GM18861 (cell line): ENCODE data around the gene TFAP2B.

Experiments used
- ATAC-seq: cut with Tn5 transposase; IDR thresholded peaks from one replicate; pipeline ENCODE4 v1.9.1; 2021; ENCODE audit not compliant: unreplicated experiment

The TFAP2B gene

GRCh38 chr6:50824552-50824951 is 5.9 kb downstream of the TFAP2B start:
- ATAC-seq = no peak

GRCh38 chr6:50825375-50826036 is 6.8 kb downstream of the TFAP2B start:
- no peak for ATAC-seq

- ATAC-seq = no peak
Measured at GRCh38 chr6:50826037-50826761, 7.5 kb downstream of the TFAP2B start.

GRCh38 chr6:50826803-50827202 is 8.1 kb downstream of the TFAP2B start:
- no peak for ATAC-seq

- ATAC-seq = no peak
Measured at GRCh38 chr6:50829049-50829448, 10.4 kb downstream of the TFAP2B start.

- no peak for ATAC-seq
Measured at GRCh38 chr6:50829898-50830444, 11.3 kb downstream of the TFAP2B start.

- ATAC-seq = no peak
Measured at GRCh38 chr6:50831186-50831585, 12.5 kb downstream of the TFAP2B start.

- no peak for ATAC-seq
Measured at GRCh38 chr6:50832912-50833311, 14.2 kb downstream of the TFAP2B start.

- ATAC-seq = no peak
Measured at GRCh38 chr6:50834929-50835410, 16.3 kb downstream of the TFAP2B start.

GRCh38 chr6:50836231-50836630 is 17.6 kb downstream of the TFAP2B start:
- no peak for ATAC-seq

GRCh38 chr6:50837589-50838445 is 19.1 kb downstream of the TFAP2B start:
- no peak for ATAC-seq

- ATAC-seq = no peak
Measured at GRCh38 chr6:50840112-50840810, 21.6 kb downstream of the TFAP2B start.

GRCh38 chr6:50840811-50841192 is 22.1 kb downstream of the TFAP2B start:
- ATAC-seq = no peak

GRCh38 chr6:50842446-50842845 is 23.8 kb downstream of the TFAP2B start:
- no peak for ATAC-seq

- ATAC-seq = no peak
Measured at GRCh38 chr6:50842861-50843384, 24.3 kb downstream of the TFAP2B start.

- no peak for ATAC-seq
Measured at GRCh38 chr6:50843842-50844241, 25.2 kb downstream of the TFAP2B start.

GRCh38 chr6:50845499-50846143 is 26.9 kb downstream of the TFAP2B start:
- ATAC-seq = no peak

- no peak for ATAC-seq
Measured at GRCh38 chr6:50846144-50846851, 27.6 kb downstream of the TFAP2B start.

- no peak for ATAC-seq
Measured at GRCh38 chr6:50846852-50847155, 28.1 kb downstream of the TFAP2B start.
